Fibroblast of mammary gland (primary cell): ENCODE data around the gene IBTK.
"Not testable (repeated sequence)": the region's sequence is repeated elsewhere in the genome, so short reads cannot be mapped to it uniquely, and the experiment has no call there.

Source experiments
- DNase-seq: peaks from one replicate; pipeline ENCODE4 v3.0.0-alpha.2; 2010; ENCODE audit warnings: low read depth
- H3K4me3 ChIP-seq: 2 replicates; pipeline ENCODE4 v1.5.1; 2011; ENCODE audit warnings: low read depth, mild to moderate bottlenecking, low read length, moderate library complexity; ENCODE audit not compliant: control insufficient read depth
- CTCF ChIP-seq: conservative IDR thresholded peaks from 2 replicates; pipeline ENCODE4 v1.5.1; 2011; ENCODE audit warnings: low read depth, low read length, inconsistent platforms; ENCODE audit not compliant: control insufficient read depth, insufficient read depth

Gene IBTK

GRCh38 chr6:82143041-82143481, 104.5 kb downstream of the IBTK start:
- TF ChIP-seq CTCF: no peak
- no peak overlapping the region for H3K4me3 ChIP-seq
- DNase-seq: peak; percentile 92

- DNase-seq: no peak
- no peak for TF ChIP-seq CTCF
- no peak overlapping the region for H3K4me3 ChIP-seq
Measured at GRCh38 chr6:82142524-82142923, 105.0 kb downstream of the IBTK start.

- no peak overlapping the region for H3K4me3 ChIP-seq
- DNase-seq: no peak
- no peak for TF ChIP-seq CTCF
Measured at GRCh38 chr6:82138075-82138791, 109.3 kb downstream of the IBTK start.

- no peak for TF ChIP-seq CTCF
- H3K4me3 ChIP-seq: no peak overlapping the region
- DNase-seq: no peak
Measured at GRCh38 chr6:82131441-82131840, 116.1 kb downstream of the IBTK start.

GRCh38 chr6:82129797-82130196, 117.7 kb downstream of the IBTK start:
- no peak for TF ChIP-seq CTCF

GRCh38 chr6:82128973-82129372, 118.6 kb downstream of the IBTK start:
- H3K4me3 ChIP-seq, DNase-seq: not testable (repeated sequence)

More at GRCh38 chr6:82129797-82130196, 117.7 kb downstream of the IBTK start:
- no peak for DNase-seq
- H3K4me3 ChIP-seq: no peak overlapping the region

- TF ChIP-seq CTCF: no peak
- DNase-seq: no peak
Measured at GRCh38 chr6:82123632-82124031, 123.9 kb downstream of the IBTK start.

More at GRCh38 chr6:82123632-82124031, 123.9 kb downstream of the IBTK start:
- no peak overlapping the region for H3K4me3 ChIP-seq
